GM12878 (cell line): ENCODE measurements around the gene REV3L. TPM values are rescaled to one million over a fixed set of nuclear protein-coding genes. Genes with fewer than 3 reads are reported as not detected.
A peak's percentile ranks its signal among the peaks of the same experiment; 100 is the strongest.

Experiments used
- ASH2L ChIP-seq: fragments of 300-600, 200-600 bp; sonication (generic); IDR thresholded peaks from 2 replicates; pipeline ENCODE4 v1.6.1; 2017; ENCODE audit warnings: low read depth, mild to moderate bottlenecking, borderline replicate concordance
- HDAC6 ChIP-seq: fragments of 200-600 bp; sonication (generic); IDR thresholded peaks from one replicate; pipeline ENCODE4 v1.8.0; 2017; ENCODE audit warnings: antibody characterized with exemption; ENCODE audit not compliant: unreplicated experiment
- IKZF2 ChIP-seq, 2 experiments: fragments of 450-650 bp; IDR thresholded peaks; 2 replicates each; pipeline ENCODE4 v1.6.1; 2017; ENCODE audit warnings: mild to moderate bottlenecking in 2 of 2, moderate library complexity in 2 of 2
- MTA3 ChIP-seq: IDR thresholded peaks from 2 replicates; pipeline ENCODE4 v1.6.1; 2012; ENCODE audit warnings: low read length, inconsistent platforms, borderline replicate concordance
- NFXL1 ChIP-seq: fragments of 450-650 bp; IDR thresholded peaks from 2 replicates; pipeline ENCODE4 v1.6.1; 2017; ENCODE audit warnings: antibody characterized with exemption, mild to moderate bottlenecking, borderline replicate concordance
- NFYB ChIP-seq: IDR thresholded peaks from 2 replicates; pipeline ENCODE4 v1.6.1; 2011; ENCODE audit warnings: low read depth, mild to moderate bottlenecking, low read length, improper control_type of control experiment, moderate library complexity; ENCODE audit not compliant: insufficient read depth
- NR2F1 ChIP-seq: fragments of 450-650 bp; conservative IDR thresholded peaks from 2 replicates; pipeline ENCODE4 v1.6.1; 2017; ENCODE audit warnings: mild to moderate bottlenecking
- PAX5 ChIP-seq: IDR thresholded peaks from 2 replicates; pipeline ENCODE4 v1.6.1; 2011; ENCODE audit warnings: low read depth, low read length, borderline replicate concordance
- POLR2A ChIP-seq: IDR thresholded peaks from 2 replicates; pipeline ENCODE4 v1.6.1; 2011; ENCODE audit warnings: low read depth, mild to moderate bottlenecking, low read length
- RB1 ChIP-seq: fragments of 450-650 bp; formaldehyde crosslinking; IDR thresholded peaks from 2 replicates; pipeline ENCODE4 v1.6.1; 2017; ENCODE audit warnings: mild to moderate bottlenecking, borderline replicate concordance
- RELA ChIP-seq: fragments of 450-650 bp; IDR thresholded peaks from 2 replicates; pipeline ENCODE4 v1.8.0; 2014; ENCODE audit warnings: borderline replicate concordance; ENCODE audit not compliant: partially characterized antibody
- SKIL ChIP-seq: fragments of 450-650 bp; IDR thresholded peaks from 2 replicates; pipeline ENCODE4 v1.6.1; 2017; ENCODE audit warnings: mild to moderate bottlenecking, low read depth, inconsistent platforms; ENCODE audit not compliant: poor library complexity, severe bottlenecking
- ZNF24 ChIP-seq: fragments of 450-650 bp; IDR thresholded peaks from 2 replicates; pipeline ENCODE4 v1.6.1; 2017; ENCODE audit warnings: antibody characterized with exemption, mild to moderate bottlenecking
- ZZZ3 ChIP-seq: IDR thresholded peaks from 2 replicates; pipeline ENCODE4 v1.6.1; 2011; ENCODE audit warnings: low read depth; ENCODE audit not compliant: control insufficient read depth, insufficient read length
- polyA plus RNA-seq, 11 experiments: library from polyadenylated mRNA; depleted of rRNA in 4 of 11; unstranded in 6 of 11; stranded (reverse) in 5 of 11; fragments of >200 nt; fragmentation: Nextera tagmentation in 4 of 11; fragmentation: Illumina TruSeq in 1 of 11; extraction: Ambion mirVana in 4 of 11; extraction: Trizol in 1 of 11; gene quantifications; 1 replicate in 1 of 11; 2 replicates in 10 of 11; pipeline versions ENCODE4 v1.2.1 to v1.2.3, GENCODE V29; 2011 to 2016; ENCODE audit warnings: inconsistent platforms in 2 of 11, missing spikeins in 2 of 11, low read depth in 1 of 11
- total RNA-seq, 4 experiments: library from RNA; depleted of rRNA in 3 of 4; stranded (reverse); fragments of >200 nt in 3 of 4; fragmentation: Illumina TruSeq in 1 of 4; extraction: Trizol in 1 of 4; gene quantifications; 2 replicates each; pipeline versions ENCODE4 v1.2.1 to v1.2.3, GENCODE V29; 2013 to 2021
- TF ChIP-seq, protein P1 (sequence below): fragments of 450-650 bp; IDR thresholded peaks from 2 replicates; pipeline ENCODE4 v1.6.1; 2018; ENCODE audit warnings: mild to moderate bottlenecking, low read depth, moderate library complexity; ENCODE audit not compliant: partially characterized antibody
- TF ChIP-seq, protein P2 (sequence below): fragments of 450-650 bp; formaldehyde crosslinking; IDR thresholded peaks from 2 replicates; pipeline ENCODE4 v1.4.0; 2020; ENCODE audit warnings: mild to moderate bottlenecking, moderate library complexity

REV3L gene
- total and polyA plus RNA-seq, 10 of the 15 experiments (the other 5 are each of a cell fraction or from before 2014, with no cell fraction given) = 7.6 to 33.6 (median 21.5) TPM

DNA sequence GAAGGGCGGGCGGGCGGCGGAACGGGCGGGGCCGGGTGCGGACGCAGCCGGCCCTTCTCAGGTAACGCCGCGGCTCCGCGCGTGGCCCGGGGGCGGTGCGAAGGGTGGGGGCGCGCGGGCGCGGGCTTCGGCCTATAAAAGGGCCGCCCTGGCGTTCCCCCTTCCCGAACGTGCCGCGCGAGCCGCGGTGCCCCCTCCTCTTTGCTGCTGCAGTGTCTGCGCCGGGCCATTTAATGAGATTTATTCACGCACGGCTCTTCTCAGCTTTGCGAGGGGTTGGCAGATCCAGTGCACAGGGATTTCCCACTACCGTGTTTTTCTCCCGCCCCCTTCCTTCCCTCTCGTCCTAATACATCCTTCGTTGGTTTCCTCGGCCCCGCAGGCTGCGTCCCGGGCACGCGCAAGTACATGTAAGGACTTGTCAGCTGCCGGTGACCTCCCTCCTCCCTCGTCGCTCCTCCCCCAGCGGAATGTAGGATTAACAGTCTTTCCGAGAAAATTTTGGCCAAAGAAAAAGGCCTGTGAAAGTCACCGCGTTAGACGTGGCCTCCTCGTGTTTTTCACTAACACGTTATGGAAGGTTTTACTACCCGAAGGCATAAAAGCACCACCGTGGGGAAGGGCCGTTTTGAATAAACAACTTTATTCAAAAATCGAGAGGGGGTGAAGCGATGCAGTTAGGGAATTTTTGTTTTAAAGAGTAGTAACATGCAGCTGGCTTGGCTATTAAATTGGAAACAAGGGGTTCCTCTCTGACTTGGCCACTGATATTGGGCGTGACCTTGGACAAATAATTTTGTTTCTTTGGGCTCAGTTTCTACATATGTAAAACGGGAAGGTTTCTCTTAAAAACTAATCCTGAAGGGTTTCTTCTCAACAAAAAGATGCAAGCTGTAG is 966 bp upstream of the REV3L start (continued):
- 0 out of 2 replicates have a peak, but pooled peaks have one; percentile 50 for TF ChIP-seq PAX5
- no peak for TF ChIP-seq ZNF24
- TF ChIP-seq IKZF2 (IDR thresholded peaks at IDR 0.05) = peak; percentile 87 to 88
- TF ChIP-seq NFXL1 = peak; percentile 82; the same call in 1 of the 2 replicates
- TF ChIP-seq ZZZ3 = no peak
- TF ChIP-seq HDAC6 = peak; percentile 64
- peak; percentile 65 for TF ChIP-seq RELA
- TF ChIP-seq ASH2L = 0 out of 2 replicates have a peak, but pooled peaks have one; percentile 9
- TF ChIP-seq MTA3 = no peak; the same call in 1 of the 2 replicates
- TF ChIP-seq, protein P1, sequence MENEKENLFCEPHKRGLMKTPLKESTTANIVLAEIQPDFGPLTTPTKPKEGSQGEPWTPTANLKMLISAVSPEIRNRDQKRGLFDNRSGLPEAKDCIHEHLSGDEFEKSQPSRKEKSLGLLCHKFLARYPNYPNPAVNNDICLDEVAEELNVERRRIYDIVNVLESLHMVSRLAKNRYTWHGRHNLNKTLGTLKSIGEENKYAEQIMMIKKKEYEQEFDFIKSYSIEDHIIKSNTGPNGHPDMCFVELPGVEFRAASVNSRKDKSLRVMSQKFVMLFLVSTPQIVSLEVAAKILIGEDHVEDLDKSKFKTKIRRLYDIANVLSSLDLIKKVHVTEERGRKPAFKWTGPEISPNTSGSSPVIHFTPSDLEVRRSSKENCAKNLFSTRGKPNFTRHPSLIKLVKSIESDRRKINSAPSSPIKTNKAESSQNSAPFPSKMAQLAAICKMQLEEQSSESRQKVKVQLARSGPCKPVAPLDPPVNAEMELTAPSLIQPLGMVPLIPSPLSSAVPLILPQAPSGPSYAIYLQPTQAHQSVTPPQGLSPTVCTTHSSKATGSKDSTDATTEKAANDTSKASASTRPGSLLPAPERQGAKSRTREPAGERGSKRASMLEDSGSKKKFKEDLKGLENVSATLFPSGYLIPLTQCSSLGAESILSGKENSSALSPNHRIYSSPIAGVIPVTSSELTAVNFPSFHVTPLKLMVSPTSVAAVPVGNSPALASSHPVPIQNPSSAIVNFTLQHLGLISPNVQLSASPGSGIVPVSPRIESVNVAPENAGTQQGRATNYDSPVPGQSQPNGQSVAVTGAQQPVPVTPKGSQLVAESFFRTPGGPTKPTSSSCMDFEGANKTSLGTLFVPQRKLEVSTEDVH = peak; percentile 38
- TF ChIP-seq, protein P2, sequence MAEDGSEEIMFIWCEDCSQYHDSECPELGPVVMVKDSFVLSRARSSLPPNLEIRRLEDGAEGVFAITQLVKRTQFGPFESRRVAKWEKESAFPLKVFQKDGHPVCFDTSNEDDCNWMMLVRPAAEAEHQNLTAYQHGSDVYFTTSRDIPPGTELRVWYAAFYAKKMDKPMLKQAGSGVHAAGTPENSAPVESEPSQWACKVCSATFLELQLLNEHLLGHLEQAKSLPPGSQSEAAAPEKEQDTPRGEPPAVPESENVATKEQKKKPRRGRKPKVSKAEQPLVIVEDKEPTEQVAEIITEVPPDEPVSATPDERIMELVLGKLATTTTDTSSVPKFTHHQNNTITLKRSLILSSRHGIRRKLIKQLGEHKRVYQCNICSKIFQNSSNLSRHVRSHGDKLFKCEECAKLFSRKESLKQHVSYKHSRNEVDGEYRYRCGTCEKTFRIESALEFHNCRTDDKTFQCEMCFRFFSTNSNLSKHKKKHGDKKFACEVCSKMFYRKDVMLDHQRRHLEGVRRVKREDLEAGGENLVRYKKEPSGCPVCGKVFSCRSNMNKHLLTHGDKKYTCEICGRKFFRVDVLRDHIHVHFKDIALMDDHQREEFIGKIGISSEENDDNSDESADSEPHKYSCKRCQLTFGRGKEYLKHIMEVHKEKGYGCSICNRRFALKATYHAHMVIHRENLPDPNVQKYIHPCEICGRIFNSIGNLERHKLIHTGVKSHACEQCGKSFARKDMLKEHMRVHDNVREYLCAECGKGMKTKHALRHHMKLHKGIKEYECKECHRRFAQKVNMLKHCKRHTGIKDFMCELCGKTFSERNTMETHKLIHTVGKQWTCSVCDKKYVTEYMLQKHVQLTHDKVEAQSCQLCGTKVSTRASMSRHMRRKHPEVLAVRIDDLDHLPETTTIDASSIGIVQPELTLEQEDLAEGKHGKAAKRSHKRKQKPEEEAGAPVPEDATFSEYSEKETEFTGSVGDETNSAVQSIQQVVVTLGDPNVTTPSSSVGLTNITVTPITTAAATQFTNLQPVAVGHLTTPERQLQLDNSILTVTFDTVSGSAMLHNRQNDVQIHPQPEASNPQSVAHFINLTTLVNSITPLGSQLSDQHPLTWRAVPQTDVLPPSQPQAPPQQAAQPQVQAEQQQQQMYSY (CRISPR knock-in tag) = no peak
- TF ChIP-seq RB1 = no peak; the same call in 1 of the 2 replicates
- TF ChIP-seq NFYB = peak; percentile 28; the same call in 1 of the 2 replicates
- TF ChIP-seq NR2F1 = 0 out of 2 replicates have a peak, but pooled peaks have one; percentile 11
- TF ChIP-seq POLR2A = peak; percentile 92
- TF ChIP-seq SKIL = peak; percentile 88
